ENCODE results near the gene PCDHGA6.
"Not testable (repeated sequence)": the region's sequence is repeated elsewhere in the genome, so short reads cannot be mapped to it uniquely, and the experiment has no call there.

The PCDHGA6 gene

DNA sequence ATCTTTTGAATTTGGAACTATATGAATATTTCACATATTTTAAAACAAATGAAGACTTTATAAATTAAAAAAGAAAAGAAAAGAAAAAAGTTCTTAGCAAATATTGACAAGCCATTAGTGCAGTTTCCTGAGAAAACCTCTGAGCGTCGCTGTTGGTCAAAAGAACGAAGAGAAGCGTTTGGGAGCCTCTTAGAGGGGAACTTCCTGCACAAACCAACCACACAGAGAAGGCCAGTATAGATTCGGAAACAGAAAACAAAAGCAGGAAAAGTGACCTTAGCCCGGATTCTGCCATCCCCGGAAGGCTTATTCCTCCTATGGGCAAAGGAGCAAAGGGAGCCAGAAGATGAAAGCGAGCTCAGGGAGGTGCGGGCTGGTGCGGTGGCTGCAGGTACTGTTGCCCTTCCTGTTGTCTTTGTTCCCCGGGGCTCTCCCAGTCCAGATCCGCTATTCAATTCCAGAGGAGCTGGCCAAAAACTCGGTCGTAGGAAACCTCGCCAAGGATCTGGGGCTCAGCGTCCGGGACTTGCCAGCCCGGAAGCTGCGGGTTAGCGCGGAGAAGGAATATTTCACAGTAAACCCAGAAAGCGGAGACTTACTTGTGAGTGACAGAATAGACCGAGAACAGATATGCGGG, 13.8 kb upstream of the PCDHGA6 start, which contains the start of gene PCDHGB2:
TSS of gene PCDHGB2 (plus strand) at position 205 of the 637 bp plus-strand sequence. CDS start at position 347, 142 bp downstream.
- no peak for DNase-seq (ENCODE audit: low read depth in 3 of 3)

- no peak for DNase-seq (ENCODE audit: low read depth in 3 of 3)
These were observed 13.0 kb upstream of the PCDHGA6 start for GRCh38 chr5:141360685-141361084.

GRCh38 chr5:141362719-141363118, 11.0 kb upstream of the PCDHGA6 start:
- no peak for DNase-seq (ENCODE audit: low read depth in 3 of 3)

DNA sequence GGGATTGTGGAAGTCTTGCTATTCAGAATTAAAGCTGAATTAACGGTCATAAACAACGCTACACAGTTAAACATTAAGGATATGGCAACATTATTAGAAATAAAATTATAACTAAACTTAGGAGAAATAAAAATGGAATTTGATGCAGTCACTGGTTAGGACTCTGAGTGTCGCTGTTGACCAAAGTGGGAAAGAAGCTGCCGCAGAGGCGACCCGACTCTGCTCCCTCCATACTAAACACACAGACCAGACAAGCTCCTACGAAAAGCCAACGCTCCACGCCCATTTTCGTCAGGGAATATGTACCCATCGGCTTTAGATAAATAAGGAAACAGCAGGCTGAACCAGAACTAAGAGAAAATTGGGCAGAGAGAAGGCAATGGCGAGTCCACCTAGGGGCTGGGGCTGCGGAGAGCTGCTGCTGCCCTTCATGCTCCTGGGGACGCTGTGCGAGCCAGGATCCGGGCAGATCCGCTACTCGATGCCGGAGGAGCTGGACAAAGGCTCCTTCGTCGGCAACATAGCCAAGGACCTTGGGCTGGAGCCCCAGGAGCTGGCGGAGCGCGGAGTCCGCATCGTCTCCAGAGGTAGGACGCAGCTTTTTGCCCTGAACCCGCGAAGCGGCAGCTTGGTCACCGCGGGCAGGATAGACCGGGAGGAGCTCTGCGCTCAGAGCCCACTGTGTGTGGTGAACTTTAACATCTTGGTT, 9.6 kb upstream of the PCDHGA6 start, which contains the start of gene PCDHGA5:
TSS of gene PCDHGA5 (plus strand) at position 211 of the 709 bp plus-strand sequence. CDS start at position 380, 169 bp downstream.
- DNase-seq (ENCODE audit: low read depth in 3 of 3), result no peak

DNA sequence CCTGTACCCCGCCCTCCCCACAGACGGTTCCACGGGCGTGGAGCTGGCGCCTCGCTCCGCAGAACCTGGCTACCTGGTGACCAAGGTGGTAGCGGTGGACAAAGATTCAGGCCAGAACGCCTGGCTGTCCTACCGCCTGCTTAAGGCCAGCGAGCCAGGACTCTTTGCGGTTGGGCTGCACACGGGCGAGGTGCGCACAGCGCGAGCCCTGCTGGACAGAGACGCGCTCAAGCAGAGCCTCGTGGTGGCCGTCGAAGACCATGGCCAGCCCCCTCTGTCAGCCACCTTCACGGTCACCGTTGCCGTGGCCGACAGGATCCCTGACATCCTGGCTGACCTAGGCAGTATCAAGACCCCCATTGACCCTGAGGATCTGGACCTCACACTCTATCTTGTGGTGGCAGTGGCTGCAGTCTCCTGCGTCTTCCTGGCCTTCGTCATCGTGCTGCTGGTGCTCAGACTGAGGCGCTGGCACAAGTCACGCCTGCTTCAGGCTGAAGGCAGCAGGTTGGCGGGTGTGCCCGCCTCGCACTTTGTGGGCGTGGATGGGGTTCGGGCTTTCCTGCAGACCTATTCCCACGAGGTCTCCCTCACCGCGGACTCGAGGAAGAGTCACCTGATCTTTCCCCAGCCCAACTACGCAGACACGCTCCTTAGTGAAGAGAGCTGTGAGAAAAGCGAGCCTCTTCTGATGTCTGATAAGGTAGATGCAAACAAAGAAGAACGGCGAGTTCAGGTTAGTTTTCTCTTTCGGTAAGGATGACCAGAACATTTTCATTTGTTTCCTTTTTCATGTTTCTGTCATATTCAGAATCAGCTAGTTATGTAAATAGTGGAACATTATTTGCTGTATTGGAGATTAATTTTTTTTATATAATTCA, 7.4 kb upstream of the PCDHGA6 start:
- DNase-seq (ENCODE audit: low read depth in 3 of 3), result no peak

DNA sequence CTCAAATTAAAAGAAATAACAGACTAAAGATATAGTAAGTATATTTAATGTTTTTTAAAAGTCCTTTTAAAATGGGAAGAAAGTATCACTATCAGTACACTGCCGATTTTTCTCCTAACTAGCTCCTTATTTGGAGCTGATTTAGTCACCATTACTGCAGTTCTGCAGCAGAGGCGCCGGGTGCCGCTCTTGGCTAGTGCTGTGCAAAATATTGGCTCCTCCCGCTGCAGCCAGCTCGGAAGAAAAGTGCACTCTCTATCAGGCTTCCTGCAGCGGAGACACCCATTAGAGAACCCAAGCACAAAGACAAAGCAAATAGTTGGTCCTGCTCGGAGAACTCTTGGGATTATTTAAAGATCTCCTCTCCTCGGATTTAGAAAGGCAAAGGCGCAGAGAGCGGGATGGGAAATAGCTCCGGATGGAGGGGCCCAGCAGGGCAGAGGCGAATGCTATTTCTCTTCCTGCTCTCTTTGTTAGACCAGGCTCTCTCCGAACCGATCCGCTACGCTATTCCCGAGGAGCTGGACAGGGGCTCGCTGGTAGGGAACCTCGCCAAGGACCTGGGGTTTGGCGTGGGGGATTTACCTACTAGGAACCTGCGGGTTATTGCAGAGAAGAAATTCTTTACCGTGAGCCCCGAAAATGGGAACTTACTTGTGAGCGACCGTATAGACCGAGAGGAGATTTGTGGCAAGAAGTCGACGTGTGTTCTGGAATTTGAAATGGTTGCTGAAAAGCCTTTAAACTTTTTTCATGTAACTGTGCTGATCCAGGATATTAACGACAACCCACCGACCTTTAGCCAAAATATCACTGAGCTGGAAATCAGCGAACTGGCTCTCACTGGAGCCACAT, 3.5 kb upstream of the PCDHGA6 start, which contains the start of gene PCDHGB3:
TSS of gene PCDHGB3 (plus strand) at position 249 of the 855 bp plus-strand sequence. CDS start at position 402, 153 bp downstream.
- DNase-seq (ENCODE audit: low read depth in 3 of 3), result no peak

DNA sequence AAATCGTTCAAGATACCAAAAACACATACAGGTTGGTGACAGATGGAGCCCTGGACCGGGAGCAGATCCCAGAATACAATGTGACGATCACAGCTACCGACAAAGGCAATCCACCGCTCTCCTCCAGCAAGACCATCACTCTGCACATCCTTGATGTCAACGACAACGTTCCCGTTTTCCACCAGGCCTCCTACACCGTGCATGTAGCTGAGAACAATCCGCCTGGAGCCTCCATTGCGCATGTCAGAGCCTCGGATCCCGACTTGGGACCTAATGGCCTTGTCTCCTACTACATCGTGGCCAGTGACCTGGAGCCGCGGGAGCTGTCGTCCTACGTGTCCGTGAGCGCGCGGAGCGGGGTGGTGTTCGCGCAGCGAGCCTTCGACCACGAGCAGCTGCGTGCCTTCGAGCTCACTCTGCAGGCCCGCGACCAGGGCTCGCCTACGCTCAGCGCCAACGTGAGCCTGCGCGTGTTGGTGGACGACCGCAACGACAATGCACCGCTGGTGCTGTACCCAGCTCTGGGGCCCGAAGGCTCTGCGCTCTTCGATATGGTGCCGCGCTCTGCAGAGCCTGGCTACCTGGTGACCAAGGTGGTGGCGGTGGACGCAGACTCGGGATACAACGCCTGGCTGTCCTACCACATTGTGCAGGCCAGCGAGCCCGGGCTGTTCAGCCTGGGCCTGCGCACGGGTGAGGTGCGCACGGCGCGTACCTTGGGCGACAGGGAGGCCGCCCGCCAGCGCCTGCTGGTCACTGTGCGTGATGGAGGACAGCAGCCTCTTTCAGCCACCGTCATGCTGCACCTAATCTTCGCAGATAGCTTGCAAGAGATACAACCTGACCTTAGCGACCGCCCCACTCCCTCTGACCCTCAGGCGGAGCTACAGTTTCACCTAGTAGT, 1.9 kb upstream of the PCDHGA6 start:
- no peak for DNase-seq (ENCODE audit: low read depth in 3 of 3)

GRCh38 chr5:141374627-141375026, 936 bp downstream of the PCDHGA6 start:
- no peak for DNase-seq (ENCODE audit: low read depth in 3 of 3)

- not testable (repeated sequence) for DNase-seq (ENCODE audit: low read depth in 3 of 3)
These were observed 1.9 kb downstream of the PCDHGA6 start for GRCh38 chr5:141375444-141376155.

GRCh38 chr5:141382469-141383294, 9.0 kb downstream of the PCDHGA6 start, which contains the start of gene PCDHGA7:
Gene PCDHGA7, plus strand, starts transcription at chr5:141382742. Its CDS starts 158 bp downstream, at chr5:141382900.
- DNase-seq (ENCODE audit: low read depth in 3 of 3), result no peak

- no peak for DNase-seq (ENCODE audit: low read depth in 3 of 3)
These were observed 9.7 kb downstream of the PCDHGA6 start for GRCh38 chr5:141383345-141383744.

- DNase-seq (ENCODE audit: low read depth in 3 of 3), result no peak
These were observed 11.0 kb downstream of the PCDHGA6 start for GRCh38 chr5:141384471-141385267.

- not testable (repeated sequence) for DNase-seq (ENCODE audit: low read depth in 3 of 3)
These were observed 14.0 kb downstream of the PCDHGA6 start, which contains the start of gene PCDHGB4 for GRCh38 chr5:141387557-141388311. Gene PCDHGB4, plus strand, starts transcription at chr5:141387698. Its CDS starts 187 bp downstream, at chr5:141387885.

- no peak for DNase-seq (ENCODE audit: low read depth in 3 of 3)
These were observed 15.0 kb downstream of the PCDHGA6 start for GRCh38 chr5:141388661-141389060.

GRCh38 chr5:141389153-141390042, 15.7 kb downstream of the PCDHGA6 start:
- no peak for DNase-seq (ENCODE audit: low read depth in 3 of 3)
